Loucy (cell line): ENCODE measurements around the gene LCN10.

ENCODE experiments used
- CTCF ChIP-seq: fragments of 200-600 bp; sonication (generic); conservative IDR thresholded peaks from 2 replicates; pipeline ENCODE4 v1.5.1; 2014; ENCODE audit warnings: mild to moderate bottlenecking, antibody characterized with exemption, low read length
- EZH2phosphoT487 ChIP-seq: fragments of 200-600 bp; IDR thresholded peaks from 2 replicates; pipeline ENCODE4 v1.6.1; 2018; ENCODE audit warnings: antibody characterized with exemption, mild to moderate bottlenecking, moderate library complexity, borderline replicate concordance

GRCh38 chr9:136751244-136751643, 8.5 kb upstream of the LCN10 start:
- TF ChIP-seq CTCF (no peak), EZH2phosphoT487 (no peak)
